DOHH2 (cell line): ENCODE measurements around the gene BIVM.

ENCODE experiments used
- H3F3A ChIP-seq: fragments of 200-600 bp; sonication (generic), shearing (Covaris generic); 2 replicates; pipeline ENCODE4 v1.6.0; 2016; ENCODE audit warnings: antibody characterized with exemption, mild to moderate bottlenecking; ENCODE audit not compliant: control insufficient read depth, insufficient read depth
- H3K27ac ChIP-seq: fragments of 200-600 bp; sonication (generic); 2 replicates; pipeline ENCODE4 v1.5.1; 2014; ENCODE audit warnings: low read depth, mild to moderate bottlenecking, low read length, moderate library complexity
- H3K27me3 ChIP-seq: fragments of 200-600 bp; sonication (generic); 2 replicates; pipeline ENCODE4 v1.6.1; 2014; ENCODE audit warnings: mild to moderate bottlenecking, low read length, mixed read lengths; ENCODE audit not compliant: control insufficient read depth
- H3K36me3 ChIP-seq: fragments of 200-600 bp; sonication (generic); 2 replicates; pipeline ENCODE4 v1.6.1; 2014; ENCODE audit warnings: mild to moderate bottlenecking, low read length, moderate library complexity, mixed read lengths; ENCODE audit not compliant: control insufficient read depth
- H3K4me1 ChIP-seq: fragments of 200-600 bp; sonication (generic); 2 replicates; pipeline ENCODE4 v1.6.1; 2014; ENCODE audit warnings: mild to moderate bottlenecking, low read length, mixed read lengths; ENCODE audit not compliant: control insufficient read depth
- H3K4me2 ChIP-seq: fragments of 200-600 bp; sonication (generic); 2 replicates; pipeline ENCODE4 v1.6.0; 2014; ENCODE audit warnings: mild to moderate bottlenecking, low read length, moderate library complexity
- H3K4me3 ChIP-seq: fragments of 200-600 bp; sonication (generic); 2 replicates; pipeline ENCODE4 v1.5.1; 2014; ENCODE audit warnings: mild to moderate bottlenecking, low read length, mixed read lengths
- H3K79me2 ChIP-seq: fragments of 200-600 bp; sonication (generic); 2 replicates; pipeline ENCODE4 v1.6.1; 2014; ENCODE audit warnings: mild to moderate bottlenecking, low read length, mixed read lengths; ENCODE audit not compliant: control insufficient read depth
- H3K9me2 ChIP-seq: fragments of 200-600 bp; sonication (generic); replicated peaks from 2 replicates; pipeline ENCODE4 v1.6.1; 2014; ENCODE audit warnings: mild to moderate bottlenecking, low read length, mixed read lengths; ENCODE audit not compliant: control insufficient read depth
- H3K9me3 ChIP-seq: fragments of 200-600 bp; sonication (generic); 2 replicates; pipeline ENCODE4 v1.6.1; 2014; ENCODE audit warnings: antibody characterized with exemption, low read length, mixed read lengths; ENCODE audit not compliant: control insufficient read depth, insufficient read depth
- H4K20me1 ChIP-seq: fragments of 200-600 bp; sonication (generic); 2 replicates; pipeline ENCODE4 v1.6.0; 2014; ENCODE audit warnings: low read depth, mild to moderate bottlenecking, antibody characterized with exemption, low read length, moderate library complexity; ENCODE audit not compliant: control insufficient read depth, insufficient read depth
- EZH2phosphoT487 ChIP-seq: fragments of 200-600 bp; sonication (generic); IDR thresholded peaks from 2 replicates; pipeline ENCODE4 v1.6.1; 2017; ENCODE audit warnings: borderline replicate concordance, mild to moderate bottlenecking, antibody characterized with exemption, low read length, moderate library complexity, mixed read lengths
- TF ChIP-seq, protein P1 (sequence below): fragments of 200-600 bp; sonication (generic); IDR thresholded peaks from one replicate; pipeline ENCODE4 v1.5.1; 2014; ENCODE audit warnings: antibody characterized with exemption, mild to moderate bottlenecking, low read depth, low read length; ENCODE audit not compliant: poor library complexity, severe bottlenecking

Gene BIVM

DNA sequence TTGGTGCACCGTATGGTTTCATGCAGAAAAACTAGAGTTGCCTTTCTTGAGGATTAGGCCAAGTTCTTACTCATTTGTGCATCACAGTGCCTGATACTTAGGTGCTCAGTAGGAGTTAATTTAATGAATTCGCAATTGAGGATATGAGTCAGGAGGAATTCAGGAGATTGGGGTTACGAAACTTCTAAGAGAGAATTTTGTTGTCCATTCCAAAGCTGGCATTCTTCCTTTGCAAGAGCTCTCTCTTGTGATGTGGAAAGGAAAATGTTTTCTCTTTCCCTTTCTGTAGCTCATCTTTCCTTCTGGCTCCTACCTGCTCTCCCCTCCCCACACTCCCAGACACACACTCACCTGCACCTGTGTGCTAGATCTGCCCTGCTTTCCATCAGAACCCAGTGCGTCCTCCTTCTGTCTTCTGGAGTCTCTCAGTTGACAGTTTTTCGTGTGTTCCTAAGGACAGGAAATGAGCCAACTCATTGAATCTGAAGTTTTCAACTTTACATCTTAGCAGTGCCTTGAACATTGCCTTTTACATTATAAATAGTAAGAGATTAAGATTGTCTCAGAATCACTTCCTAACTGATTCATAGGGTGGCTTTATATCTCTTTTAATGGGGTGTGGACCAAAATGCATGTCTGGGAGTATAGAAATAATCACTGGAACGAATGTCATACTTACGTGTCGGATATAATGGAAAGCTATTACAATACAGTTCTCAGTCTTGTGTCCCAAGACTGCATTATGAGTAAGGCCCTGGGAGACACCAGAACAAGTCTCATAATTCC is 27.2 kb downstream of the BIVM start:
- Histone ChIP-seq H3K79me2 (no peaks in the 10 kb centered on the region), H3K27ac (no peak overlapping the region), H3K9me3 (no peaks in the 10 kb centered on the region), H3F3A (no peaks in the 10 kb centered on the region), H3K4me1 (no peaks in the 10 kb centered on the region), H3K4me2 (no peak overlapping the region), H3K27me3 (no peaks in the 10 kb centered on the region), H3K36me3 (peaks cover 22% of the 10 kb centered on the region), H4K20me1 (no peaks in the 10 kb centered on the region), H3K4me3 (no peak overlapping the region), H3K9me2 (no peaks in the 10 kb centered on the region)
- TF ChIP-seq EZH2phosphoT487: no peak
- TF ChIP-seq, protein P1, sequence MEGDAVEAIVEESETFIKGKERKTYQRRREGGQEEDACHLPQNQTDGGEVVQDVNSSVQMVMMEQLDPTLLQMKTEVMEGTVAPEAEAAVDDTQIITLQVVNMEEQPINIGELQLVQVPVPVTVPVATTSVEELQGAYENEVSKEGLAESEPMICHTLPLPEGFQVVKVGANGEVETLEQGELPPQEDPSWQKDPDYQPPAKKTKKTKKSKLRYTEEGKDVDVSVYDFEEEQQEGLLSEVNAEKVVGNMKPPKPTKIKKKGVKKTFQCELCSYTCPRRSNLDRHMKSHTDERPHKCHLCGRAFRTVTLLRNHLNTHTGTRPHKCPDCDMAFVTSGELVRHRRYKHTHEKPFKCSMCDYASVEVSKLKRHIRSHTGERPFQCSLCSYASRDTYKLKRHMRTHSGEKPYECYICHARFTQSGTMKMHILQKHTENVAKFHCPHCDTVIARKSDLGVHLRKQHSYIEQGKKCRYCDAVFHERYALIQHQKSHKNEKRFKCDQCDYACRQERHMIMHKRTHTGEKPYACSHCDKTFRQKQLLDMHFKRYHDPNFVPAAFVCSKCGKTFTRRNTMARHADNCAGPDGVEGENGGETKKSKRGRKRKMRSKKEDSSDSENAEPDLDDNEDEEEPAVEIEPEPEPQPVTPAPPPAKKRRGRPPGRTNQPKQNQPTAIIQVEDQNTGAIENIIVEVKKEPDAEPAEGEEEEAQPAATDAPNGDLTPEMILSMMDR: no peak

DNA sequence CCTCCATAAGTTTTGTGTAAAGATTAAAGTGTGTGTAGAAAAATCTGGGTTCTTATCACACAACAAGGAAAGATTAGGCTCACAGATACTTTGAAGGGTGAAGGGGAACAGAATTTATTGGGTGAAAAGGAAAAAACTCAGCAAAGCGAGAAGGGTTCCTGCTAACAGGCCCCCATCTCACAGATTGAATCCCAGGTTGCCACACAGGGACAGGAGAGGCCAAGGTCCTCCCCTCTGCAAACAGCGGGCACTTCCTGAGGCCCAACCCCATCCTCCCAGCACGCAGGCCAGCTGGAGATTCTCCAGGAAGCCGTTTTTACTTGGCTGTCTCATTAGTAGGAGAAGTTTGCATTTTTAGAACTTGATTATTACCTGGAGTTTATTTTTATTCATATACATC is 31.7 kb downstream of the BIVM start:
- Histone ChIP-seq H3K9me2 (no peaks in the 10 kb centered on the region), H3K4me1 (peaks cover 14% of the 10 kb centered on the region), H4K20me1 (no peaks in the 10 kb centered on the region), H3K27ac (no peak overlapping the region), H3K4me2 (no peak overlapping the region), H3F3A (no peaks in the 10 kb centered on the region), H3K36me3 (peaks cover 5% of the 10 kb centered on the region; the same call in 1 of the 2 replicates), H3K27me3 (no peaks in the 10 kb centered on the region), H3K4me3 (no peak overlapping the region), H3K9me3 (no peaks in the 10 kb centered on the region), H3K79me2 (no peaks in the 10 kb centered on the region)
- TF ChIP-seq, protein P1: no peak
- no peak for TF ChIP-seq EZH2phosphoT487

DNA sequence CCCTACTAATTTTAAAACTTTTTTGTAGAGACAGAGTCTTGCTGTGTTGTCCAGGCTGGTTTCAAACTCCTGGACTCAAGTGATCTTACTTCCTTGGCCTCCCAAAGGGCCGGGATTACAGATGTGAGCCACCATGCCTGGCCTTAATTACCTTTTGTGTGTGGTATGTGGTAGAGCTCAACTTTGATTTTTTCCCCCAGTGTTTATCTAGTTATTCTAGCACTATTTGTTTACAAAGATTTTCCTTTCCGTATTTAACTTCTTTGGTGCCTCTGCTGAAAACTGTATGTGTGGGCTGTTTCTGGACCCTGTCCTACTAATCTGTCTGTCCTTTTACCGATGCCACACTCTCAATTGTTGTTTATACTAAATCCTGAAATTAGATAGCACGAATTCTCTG is 37.6 kb downstream of the BIVM start:
- H4K20me1 ChIP-seq: no peaks in the 10 kb centered on the region
- no peaks in the 10 kb centered on the region for H3K9me3 ChIP-seq
- peaks cover 3% of the 10 kb centered on the region; the same call in 1 of the 2 replicates for H3F3A ChIP-seq
- no peak overlapping the region for H3K27ac ChIP-seq
- no peaks in the 10 kb centered on the region for H3K79me2 ChIP-seq
- H3K27me3 ChIP-seq: no peaks in the 10 kb centered on the region
- 0 out of 2 replicates have a peak, but pooled peaks cover 5% of the 10 kb centered on the region for H3K36me3 ChIP-seq
- no peaks in the 10 kb centered on the region for H3K9me2 ChIP-seq
- TF ChIP-seq, protein P1: no peak
- no peak for TF ChIP-seq EZH2phosphoT487
- no peak overlapping the region for H3K4me3 ChIP-seq
- peaks cover 14% of the 10 kb centered on the region for H3K4me1 ChIP-seq
- no peak overlapping the region for H3K4me2 ChIP-seq
